OCI-LY1 (cell line): ENCODE measurements around the gene CREBRF.

ENCODE experiments used
- EZH2 ChIP-seq: fragments of 200-600 bp; sonication (generic), shearing (Covaris generic); IDR thresholded peaks from 2 replicates; pipeline ENCODE4 v1.8.0; 2017; ENCODE audit warnings: borderline replicate concordance, mixed run types, mild to moderate bottlenecking, antibody characterized with exemption, low read length, moderate library complexity, mixed read lengths
- TF ChIP-seq, protein P1 (sequence below): fragments of 200-600 bp; sonication (generic), shearing (Covaris generic); IDR thresholded peaks from 2 replicates; pipeline ENCODE4 v1.5.1; 2017; ENCODE audit warnings: mild to moderate bottlenecking, antibody characterized with exemption, low read length, moderate library complexity, mixed read lengths

DNA sequence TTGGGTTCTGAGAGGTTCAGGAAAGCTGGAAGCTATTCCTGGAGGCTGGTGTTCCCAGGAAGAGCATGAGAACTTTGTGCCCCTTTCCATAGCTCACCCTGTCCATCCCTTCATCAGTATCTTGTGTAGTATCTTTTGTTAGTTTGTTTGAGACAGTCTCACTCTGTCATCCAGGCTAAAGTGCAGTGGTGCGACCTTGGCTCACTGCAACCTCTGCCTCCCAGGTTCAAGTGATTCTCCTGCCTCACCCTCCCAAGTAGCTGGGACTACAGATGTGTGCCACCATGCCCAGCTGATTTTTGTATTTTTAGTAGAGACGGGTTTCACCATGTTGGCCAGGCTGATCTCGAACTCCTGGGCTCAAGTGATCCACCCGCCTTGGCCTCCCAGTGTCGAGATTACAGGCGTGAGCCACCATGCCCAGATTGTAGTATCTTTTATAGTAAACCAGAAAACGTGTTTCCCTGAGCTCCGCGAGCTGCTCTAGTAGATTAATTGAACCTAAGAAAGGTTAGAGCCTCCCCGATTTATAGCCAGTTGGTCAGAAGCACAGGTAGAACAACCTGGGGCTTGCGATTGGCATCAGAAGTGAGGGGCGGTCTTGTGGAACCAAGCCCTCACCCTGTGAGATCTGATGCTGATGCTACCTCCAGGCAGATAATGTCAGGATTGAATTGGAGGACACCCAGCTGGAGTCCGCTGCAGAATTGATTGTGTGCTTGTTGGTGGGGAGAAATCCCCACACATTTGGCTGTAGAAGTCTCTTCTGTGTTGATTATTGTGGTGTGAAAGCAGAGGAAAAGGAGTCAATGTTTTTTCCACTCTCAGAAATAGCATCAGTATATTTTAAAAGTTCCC, 40.3 kb upstream of the CREBRF start:
- TF ChIP-seq, protein P1, sequence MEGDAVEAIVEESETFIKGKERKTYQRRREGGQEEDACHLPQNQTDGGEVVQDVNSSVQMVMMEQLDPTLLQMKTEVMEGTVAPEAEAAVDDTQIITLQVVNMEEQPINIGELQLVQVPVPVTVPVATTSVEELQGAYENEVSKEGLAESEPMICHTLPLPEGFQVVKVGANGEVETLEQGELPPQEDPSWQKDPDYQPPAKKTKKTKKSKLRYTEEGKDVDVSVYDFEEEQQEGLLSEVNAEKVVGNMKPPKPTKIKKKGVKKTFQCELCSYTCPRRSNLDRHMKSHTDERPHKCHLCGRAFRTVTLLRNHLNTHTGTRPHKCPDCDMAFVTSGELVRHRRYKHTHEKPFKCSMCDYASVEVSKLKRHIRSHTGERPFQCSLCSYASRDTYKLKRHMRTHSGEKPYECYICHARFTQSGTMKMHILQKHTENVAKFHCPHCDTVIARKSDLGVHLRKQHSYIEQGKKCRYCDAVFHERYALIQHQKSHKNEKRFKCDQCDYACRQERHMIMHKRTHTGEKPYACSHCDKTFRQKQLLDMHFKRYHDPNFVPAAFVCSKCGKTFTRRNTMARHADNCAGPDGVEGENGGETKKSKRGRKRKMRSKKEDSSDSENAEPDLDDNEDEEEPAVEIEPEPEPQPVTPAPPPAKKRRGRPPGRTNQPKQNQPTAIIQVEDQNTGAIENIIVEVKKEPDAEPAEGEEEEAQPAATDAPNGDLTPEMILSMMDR, result no peak
- no peak for TF ChIP-seq EZH2
